HepG2 (cell line): ENCODE measurements around the gene C2orf81. TPM values are rescaled to one million over a fixed set of nuclear protein-coding genes. Genes with fewer than 3 reads are reported as not detected.

Experiments
- AKNA ChIP-seq: sonication (generic); formaldehyde crosslinking; IDR thresholded peaks from 2 replicates; pipeline ENCODE4 v1.4.0; 2020; ENCODE audit warnings: missing genetic modification reagents, borderline replicate concordance
- CHD4 ChIP-seq: fragments of 200-600 bp; sonication (generic); IDR thresholded peaks from 2 replicates; pipeline ENCODE4 v1.7.0; 2017; ENCODE audit warnings: mild to moderate bottlenecking, low read length, borderline replicate concordance
- EZH2 ChIP-seq: conservative IDR thresholded peaks from 2 replicates; pipeline ENCODE4 v1.6.1; 2012; ENCODE audit warnings: mild to moderate bottlenecking, low read depth, low read length, moderate library complexity
- FOXK2 ChIP-seq: fragments of 450-650 bp; IDR thresholded peaks from 2 replicates; pipeline ENCODE4 v1.6.1; 2016
- IKZF1 ChIP-seq: fragments of 450-650 bp; IDR thresholded peaks from 2 replicates; pipeline ENCODE4 v1.7.1; 2016
- MED8 ChIP-seq: sonication (generic); formaldehyde crosslinking; IDR thresholded peaks from 2 replicates; pipeline ENCODE4 v1.8.1; 2023; ENCODE audit warnings: mild to moderate bottlenecking, missing genetic modification reagents; ENCODE audit not compliant: insufficient replicate concordance
- MTF1 ChIP-seq: sonication (generic); formaldehyde crosslinking; IDR thresholded peaks from 2 replicates; pipeline ENCODE4 v1.5.0; 2020; ENCODE audit warnings: missing genetic modification reagents
- PHF5A ChIP-seq: IDR thresholded peaks from one replicate; pipeline ENCODE4 v1.6.1; 2018; ENCODE audit warnings: low read depth, missing genetic modification reagents; ENCODE audit not compliant: unreplicated experiment
- SP5 ChIP-seq: IDR thresholded peaks from 2 replicates; pipeline ENCODE4 v1.6.1; 2016; ENCODE audit warnings: low read depth, borderline replicate concordance
- STAT6 ChIP-seq: sonication (generic); formaldehyde crosslinking; IDR thresholded peaks from 2 replicates; pipeline ENCODE4 v1.4.0; 2020; ENCODE audit warnings: missing genetic modification reagents, mild to moderate bottlenecking, borderline replicate concordance
- TBX2 ChIP-seq: sonication (generic); formaldehyde crosslinking; IDR thresholded peaks from 2 replicates; pipeline ENCODE4 v1.5.0; 2020; ENCODE audit warnings: missing genetic modification reagents, mild to moderate bottlenecking, borderline replicate concordance
- ZBTB43 ChIP-seq: sonication (generic); formaldehyde crosslinking; conservative IDR thresholded peaks from 2 replicates; pipeline ENCODE4 v1.4.0; 2020; ENCODE audit warnings: missing genetic modification reagents
- ZFP62 ChIP-seq: sonication (generic); formaldehyde crosslinking; IDR thresholded peaks from 2 replicates; pipeline ENCODE4 v1.4.0; 2020; ENCODE audit warnings: missing genetic modification reagents
- ZNF180 ChIP-seq: sonication (generic); formaldehyde crosslinking; IDR thresholded peaks from 2 replicates; pipeline ENCODE4 v1.4.0; 2020; ENCODE audit warnings: low read depth, missing genetic modification reagents, borderline replicate concordance
- ZNF619 ChIP-seq: sonication (generic); formaldehyde crosslinking; IDR thresholded peaks from 2 replicates; pipeline ENCODE4 v1.4.0; 2020; ENCODE audit warnings: mild to moderate bottlenecking, missing genetic modification reagents
- ZSCAN12 ChIP-seq: sonication (generic); formaldehyde crosslinking; IDR thresholded peaks from 2 replicates; pipeline ENCODE4 v1.9.0; 2021; ENCODE audit warnings: mild to moderate bottlenecking, missing genetic modification reagents
- polyA plus RNA-seq, 8 experiments: library from polyadenylated mRNA; depleted of rRNA in 3 of 8; stranded (reverse) in 7 of 8; unstranded in 1 of 8; fragments of >200 nt; fragmentation: Illumina TruSeq in 4 of 8; extraction: Trizol in 4 of 8; gene quantifications; 2 replicates each; pipeline versions ENCODE4 v1.2.1 to v1.2.3, GENCODE V29; 2011 to 2016; ENCODE audit warnings: low read depth in 4 of 8, missing spikeins in 1 of 8, mixed read lengths in 1 of 8; ENCODE audit not compliant: insufficient read depth in 1 of 8
- total RNA-seq, 5 experiments: library from RNA; depleted of rRNA; stranded (reverse); fragments of >200 nt; fragmentation: Illumina TruSeq; extraction: Trizol; gene quantifications; 2 replicates each; pipeline ENCODE4 v1.2.3, GENCODE V29; 2016; ENCODE audit warnings: low read depth in 1 of 5
- TF ChIP-seq, protein P1 (sequence below): IDR thresholded peaks from 2 replicates; pipeline ENCODE4 v1.6.1; 2016; ENCODE audit warnings: missing genetic modification reagents, missing compliant biosample characterization

C2orf81 gene
- total and polyA plus RNA-seq, 2 of the 13 experiments (the other 11 are each of a cell fraction or from before 2014, with no cell fraction given): 0.15 to 0.17 TPM

- TF ChIP-seq ZBTB43: peak; percentile 45; the same call in 1 of the 2 replicates
- TF ChIP-seq EZH2: no peak
- TF ChIP-seq STAT6 (CRISPR knock-in tag): no peak
- peak; percentile 62; the same call in 1 of the 2 replicates for TF ChIP-seq CHD4
- no peak for TF ChIP-seq FOXK2
- TF ChIP-seq MED8 (CRISPR knock-in tag): peak; percentile 86
- TF ChIP-seq, protein P1, sequence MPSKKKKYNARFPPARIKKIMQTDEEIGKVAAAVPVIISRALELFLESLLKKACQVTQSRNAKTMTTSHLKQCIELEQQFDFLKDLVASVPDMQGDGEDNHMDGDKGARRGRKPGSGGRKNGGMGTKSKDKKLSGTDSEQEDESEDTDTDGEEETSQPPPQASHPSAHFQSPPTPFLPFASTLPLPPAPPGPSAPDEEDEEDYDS (CRISPR knock-in tag): peak; percentile 69; the same call in 1 of the 2 replicates
- no peak for TF ChIP-seq MTF1 (CRISPR knock-in tag)
- peak; percentile 89 for TF ChIP-seq SP5 (CRISPR knock-in tag)
- TF ChIP-seq IKZF1: no peak
- TF ChIP-seq TBX2 (CRISPR knock-in tag): peak; percentile 90
- no peak for TF ChIP-seq ZFP62 (CRISPR knock-in tag)
- peak; percentile 87 for TF ChIP-seq ZNF619 (CRISPR knock-in tag)
- no peak for TF ChIP-seq PHF5A (CRISPR knock-in tag)
- no peak; the same call in 1 of the 2 replicates for TF ChIP-seq AKNA (CRISPR knock-in tag)
- no peak for TF ChIP-seq ZNF180 (CRISPR knock-in tag)
- TF ChIP-seq ZSCAN12 (CRISPR knock-in tag): no peak
Observed at GRCh38 chr2:74440378-74441169, 19.2 kb upstream of the C2orf81 start (continued).
